ENCODE data around the gene MAP2.
A peak's percentile ranks its signal among the peaks of the same experiment; 100 is the strongest.

The MAP2 gene

GRCh38 chr2:209411718-209412117 lies 12.1 kb upstream of the MAP2 start:
- no peak for DNase-seq
- TF ChIP-seq CTCF (IDR thresholded peaks at IDR 0.05; ENCODE audit: low read depth, low read length): no peak
- Histone ChIP-seq H3K4me3 (ENCODE audit: low read depth, low read length) (no peak overlapping the region), H3K27me3 (ENCODE audit: insufficient read depth, low read depth, severe bottlenecking) (no peaks in the 10 kb centered on the region), H3K9me3 (ENCODE audit: severe bottlenecking) (no peaks in the 10 kb centered on the region), H3K36me3 (no peaks in the 10 kb centered on the region), H3K27ac (no peak overlapping the region)

- no peak for DNase-seq
- no peak overlapping the region for H3K4me3 ChIP-seq (ENCODE audit: low read depth, low read length)
Observed at GRCh38 chr2:209413311-209414014, 10.4 kb upstream of the MAP2 start.

GRCh38 chr2:209416913-209417312 lies 6.9 kb upstream of the MAP2 start:
- no peak overlapping the region for H3K4me3 ChIP-seq (ENCODE audit: low read depth, low read length)
- no peaks in the 10 kb centered on the region for H3K36me3 ChIP-seq
- no peaks in the 10 kb centered on the region for H3K9me3 ChIP-seq (ENCODE audit: severe bottlenecking)
- TF ChIP-seq CTCF (IDR thresholded peaks at IDR 0.05; ENCODE audit: low read depth, low read length): no peak
- no peak overlapping the region for H3K27ac ChIP-seq
- H3K27me3 ChIP-seq (ENCODE audit: insufficient read depth, low read depth, severe bottlenecking): no peaks in the 10 kb centered on the region
- no peak for DNase-seq

More at GRCh38 chr2:209413311-209414014, 10.4 kb upstream of the MAP2 start:
- no peak for TF ChIP-seq CTCF (IDR thresholded peaks at IDR 0.05; ENCODE audit: low read depth, low read length)
- Histone ChIP-seq H3K27ac (no peak overlapping the region), H3K27me3 (ENCODE audit: insufficient read depth, low read depth, severe bottlenecking) (no peaks in the 10 kb centered on the region), H3K9me3 (ENCODE audit: severe bottlenecking) (no peaks in the 10 kb centered on the region), H3K36me3 (no peaks in the 10 kb centered on the region)

GRCh38 chr2:209422191-209422754 lies 1.6 kb upstream of the MAP2 start:
- H3K4me3 ChIP-seq (ENCODE audit: low read depth, low read length): no peak overlapping the region
- DNase-seq: no peak
- no peaks in the 10 kb centered on the region for H3K36me3 ChIP-seq
- no peak overlapping the region for H3K27ac ChIP-seq
- no peaks in the 10 kb centered on the region for H3K27me3 ChIP-seq (ENCODE audit: insufficient read depth, low read depth, severe bottlenecking)
- no peak for TF ChIP-seq CTCF (IDR thresholded peaks at IDR 0.05; ENCODE audit: low read depth, low read length)
- no peaks in the 10 kb centered on the region for H3K9me3 ChIP-seq (ENCODE audit: severe bottlenecking)

- Histone ChIP-seq H3K9me3 (ENCODE audit: severe bottlenecking) (no peaks in the 10 kb centered on the region), H3K27me3 (ENCODE audit: insufficient read depth, low read depth, severe bottlenecking) (no peaks in the 10 kb centered on the region), H3K4me3 (ENCODE audit: low read depth, low read length) (peak overlapping the region; percentile 86), H3K27ac (no peak overlapping the region), H3K36me3 (no peaks in the 10 kb centered on the region)
- peak; percentile 23 for DNase-seq
- 0 out of 2 replicates have a peak, but pooled peaks have one; percentile 7 for TF ChIP-seq CTCF (IDR thresholded peaks at IDR 0.05; ENCODE audit: low read depth, low read length)
Observed at GRCh38 chr2:209424199-209424701, 403 bp downstream of the MAP2 start.
